SK-N-MC (cell line): Measurements from ENCODE around the gene SIM1.

Experiments used
- EZH2 ChIP-seq: fragments of 200-600 bp; sonication (generic); IDR thresholded peaks from one replicate; pipeline ENCODE4 v1.6.1; 2017; ENCODE audit warnings: antibody characterized with exemption
- POLR2AphosphoS5 ChIP-seq: IDR thresholded peaks from 2 replicates; pipeline ENCODE4 v1.6.1; 2012; ENCODE audit warnings: mild to moderate bottlenecking, low read depth, low read length, borderline replicate concordance

DNA sequence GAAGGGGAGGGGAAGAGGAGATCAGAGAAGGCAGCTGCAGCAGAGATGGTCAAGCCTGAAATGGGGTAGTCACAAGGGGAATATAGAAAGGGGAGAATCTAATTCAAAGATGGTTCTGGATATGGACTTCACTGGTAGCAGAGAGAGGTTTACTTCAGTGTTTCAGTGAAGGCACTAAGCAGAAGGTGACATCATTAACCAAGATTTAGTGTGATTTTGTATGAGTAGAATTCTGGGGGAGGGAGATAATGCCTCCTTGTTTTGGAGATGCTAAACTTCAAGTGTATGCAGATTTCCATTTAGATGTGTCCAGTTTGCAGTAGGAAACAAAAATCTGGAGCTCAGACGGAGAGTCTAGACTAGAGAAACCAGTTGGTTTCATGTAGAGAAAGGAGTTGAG lies 13.1 kb downstream of the SIM1 start:
- TF ChIP-seq EZH2 (no peak), POLR2AphosphoS5 (no peak)
